Keratinocyte (primary cell): ENCODE data around the gene TARS1. TPM values are rescaled to one million over a fixed set of nuclear protein-coding genes. Genes with fewer than 3 reads are reported as not detected.

ENCODE experiments used
- DNase-seq: peaks from one replicate; pipeline ENCODE4 v3.0.0-alpha.2; 2011; ENCODE audit warnings: low read depth, missing footprints, low spot score
- FAIRE-seq: peaks from 2 replicates; lab custom pipeline; 2011; peaks lifted over from hg19 to GRCh38; lab: Jason Lieb, UNC
- H2AFZ ChIP-seq: 2 replicates; pipeline ENCODE4 v1.6.0; 2012; ENCODE audit warnings: low read length, control low read depth, inconsistent platforms; ENCODE audit not compliant: control insufficient read depth
- H3K27ac ChIP-seq: 2 replicates; pipeline ENCODE4 v1.5.1; 2011; ENCODE audit warnings: low read length; ENCODE audit not compliant: control insufficient read depth, insufficient read depth
- H3K27me3 ChIP-seq: 3 replicates; pipeline ENCODE4 v1.6.0; 2011; ENCODE audit warnings: low read length; ENCODE audit not compliant: control insufficient read depth, insufficient read depth; ENCODE audit errors: extremely low read depth
- H3K36me3 ChIP-seq, 2 experiments: 2 replicates in 1 of 2; 3 replicates in 1 of 2; pipeline ENCODE4 v1.5.1; 2011; ENCODE audit warnings: low read length in 2 of 2, mild to moderate bottlenecking in 1 of 2; ENCODE audit not compliant: control insufficient read depth in 2 of 2, insufficient read depth in 2 of 2; ENCODE audit errors: extremely low read depth in 1 of 2
- H3K4me1 ChIP-seq: 3 replicates; pipeline ENCODE4 v1.5.1; 2011; ENCODE audit warnings: low read length; ENCODE audit not compliant: control insufficient read depth, insufficient read depth; ENCODE audit errors: extremely low read depth
- H3K4me2 ChIP-seq: 3 replicates; pipeline ENCODE4 v1.6.0; 2011; ENCODE audit warnings: low read depth, low read length; ENCODE audit not compliant: control insufficient read depth, insufficient read depth; ENCODE audit errors: extremely low read depth
- H3K4me3 ChIP-seq, 3 experiments: fragments of 200-600 bp in 1 of 3; sonication (generic) in 1 of 3; 2 replicates in 2 of 3; 3 replicates in 1 of 3; pipeline ENCODE4 v1.5.1; 2011 to 2016; ENCODE audit warnings: low read length in 3 of 3, mild to moderate bottlenecking in 3 of 3, control low read depth in 2 of 3, inconsistent platforms in 1 of 3, low read depth in 1 of 3, mixed read lengths in 1 of 3, mixed run types in 1 of 3, moderate library complexity in 1 of 3; ENCODE audit not compliant: control insufficient read depth in 2 of 3, insufficient read depth in 2 of 3; ENCODE audit errors: extremely low read depth in 1 of 3
- H3K79me2 ChIP-seq: 2 replicates; pipeline ENCODE4 v1.6.0; 2012; ENCODE audit warnings: low read length; ENCODE audit not compliant: control insufficient read depth, insufficient read depth
- H3K9ac ChIP-seq: 3 replicates; pipeline ENCODE4 v1.6.0; 2011; ENCODE audit warnings: low read length; ENCODE audit not compliant: control insufficient read depth, insufficient read depth; ENCODE audit errors: extremely low read depth
- H3K9me1 ChIP-seq: 3 replicates; pipeline ENCODE4 v1.6.0; 2011; ENCODE audit warnings: low read length; ENCODE audit not compliant: control insufficient read depth, insufficient read depth; ENCODE audit errors: extremely low read depth
- H3K9me3 ChIP-seq: 2 replicates; pipeline ENCODE4 v1.5.1; 2012; ENCODE audit warnings: low read depth, low read length; ENCODE audit not compliant: control insufficient read depth
- H4K20me1 ChIP-seq: 3 replicates; pipeline ENCODE4 v1.6.0; 2011; ENCODE audit warnings: low read length; ENCODE audit not compliant: control insufficient read depth, insufficient read depth; ENCODE audit errors: extremely low read depth
- CTCF ChIP-seq, 3 experiments: IDR thresholded peaks in 1 of 3; conservative IDR thresholded peaks in 1 of 3; optimal IDR thresholded peaks in 1 of 3; 2 replicates in 2 of 3; 3 replicates in 1 of 3; pipeline versions ENCODE3 to v1.5.1; 2011; ENCODE audit warnings: low read length in 3 of 3, mild to moderate bottlenecking in 3 of 3, moderate library complexity in 2 of 3, control low read depth in 1 of 3, inconsistent platforms in 1 of 3; ENCODE audit not compliant: insufficient read depth in 2 of 3; ENCODE audit errors: extremely low read depth in 1 of 3
- EZH2 ChIP-seq: IDR thresholded peaks from one replicate; pipeline ENCODE4 v1.6.1; 2012; ENCODE audit warnings: inconsistent platforms, mild to moderate bottlenecking, low read length, moderate library complexity
- dilution Hi-C: fragments of 300-500 bp; cut with MboI; formaldehyde crosslinking; loops from one replicate; pipeline ENCODE4 v1.7.0; 2020; ENCODE audit warnings: low sequenced_read_pairs; ENCODE audit not compliant: extremely low pct_ligation_motif_present
- polyA plus RNA-seq, 5 experiments: library from polyadenylated mRNA; depleted of rRNA in 3 of 5; stranded (reverse) in 3 of 5; stranded (forward) in 1 of 5; unstranded in 1 of 5; fragments of >200 nt; gene quantifications; 1 replicate in 1 of 5; 2 replicates in 3 of 5; 3 replicates in 1 of 5; pipeline versions ENCODE4 v1.2.1 to v1.2.3, GENCODE V29; 2011 to 2012; ENCODE audit warnings: missing spikeins in 2 of 5, low read depth in 1 of 5, low replicate concordance in 1 of 5

Gene TARS1
- polyA plus RNA-seq, 1 donor (not counting 4 experiments of a cell fraction or from before 2014, with no cell fraction given) = 213 TPM

DNA sequence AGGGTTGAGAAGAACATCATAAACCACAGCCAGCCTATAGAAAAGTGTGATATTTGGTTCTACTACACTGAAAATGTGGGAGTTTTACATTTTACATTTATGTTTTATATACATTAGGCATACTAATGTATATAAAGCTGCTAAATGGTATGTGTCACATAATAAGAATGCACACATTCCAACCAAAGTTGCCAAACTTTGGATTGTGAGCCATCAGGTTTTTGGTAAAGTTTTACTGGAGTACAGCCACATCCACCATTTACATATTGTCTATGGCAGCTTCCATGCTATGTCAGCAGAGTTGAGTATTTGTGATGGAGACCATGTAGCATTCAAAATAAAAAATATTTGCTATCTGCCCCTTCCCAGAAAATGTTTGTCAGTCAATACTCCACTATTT, 23.1 kb upstream of the TARS1 start:
- no peaks in the 10 kb centered on the region for H3K9me1 ChIP-seq
- H3K79me2 ChIP-seq = no peaks in the 10 kb centered on the region
- H3K9me3 ChIP-seq = no peaks in the 10 kb centered on the region
- no peaks in the 10 kb centered on the region for H3K36me3 ChIP-seq
- dilution Hi-C loops = no loop called here
- no peaks in the 10 kb centered on the region for H4K20me1 ChIP-seq
- no peak overlapping the region for H3K4me2 ChIP-seq
- FAIRE-seq (no peak), DNase-seq (no peak)
- H3K4me1 ChIP-seq = no peaks in the 10 kb centered on the region
- no peak overlapping the region for H3K4me3 ChIP-seq
- H3K27me3 ChIP-seq = no peaks in the 10 kb centered on the region
- H3K27ac ChIP-seq = no peak overlapping the region
- H3K9ac ChIP-seq = no peak overlapping the region
- TF ChIP-seq EZH2 (no peak), CTCF (optimal IDR thresholded peaks at IDR 0.05 in 1 of 3, IDR thresholded peaks at IDR 0.05 in 1 of 3, conservative IDR thresholded peaks at IDR 0.05 in 1 of 3; ENCODE audit: extremely low read depth in 1 of 3, insufficient read depth in 2 of 3, low read length in 3 of 3) (no peak)
- no peak overlapping the region for H2AFZ ChIP-seq

- Histone ChIP-seq H3K9me3 (no peaks in the 10 kb centered on the region), H4K20me1 (no peaks in the 10 kb centered on the region), H3K27me3 (no peaks in the 10 kb centered on the region), H3K27ac (no peak overlapping the region), H3K36me3 (no peaks in the 10 kb centered on the region), H3K4me2 (no peak overlapping the region), H3K4me1 (no peaks in the 10 kb centered on the region), H3K79me2 (no peaks in the 10 kb centered on the region), H3K9me1 (no peaks in the 10 kb centered on the region), H3K4me3 (no peak overlapping the region), H3K9ac (no peak overlapping the region), H2AFZ (no peak overlapping the region)
- dilution Hi-C loops = no loop called here
- TF ChIP-seq EZH2 (no peak), CTCF (optimal IDR thresholded peaks at IDR 0.05 in 1 of 3, IDR thresholded peaks at IDR 0.05 in 1 of 3, conservative IDR thresholded peaks at IDR 0.05 in 1 of 3; ENCODE audit: extremely low read depth in 1 of 3, insufficient read depth in 2 of 3, low read length in 3 of 3) (no peak)
- no peak for FAIRE-seq
- DNase-seq = no peak
Observed at GRCh38 chr5:33420946-33421345, 19.8 kb upstream of the TARS1 start.
